Loucy (cell line): ENCODE measurements around the gene RALGPS1.

Source experiments
- EZH2phosphoT487 ChIP-seq: fragments of 200-600 bp; IDR thresholded peaks from 2 replicates; pipeline ENCODE4 v1.6.1; 2018; ENCODE audit warnings: antibody characterized with exemption, mild to moderate bottlenecking, moderate library complexity, borderline replicate concordance
- TF ChIP-seq, protein P1 (sequence below): fragments of 200-600 bp; sonication (generic); conservative IDR thresholded peaks from 2 replicates; pipeline ENCODE4 v1.5.1; 2014; ENCODE audit warnings: mild to moderate bottlenecking, antibody characterized with exemption, low read length

DNA sequence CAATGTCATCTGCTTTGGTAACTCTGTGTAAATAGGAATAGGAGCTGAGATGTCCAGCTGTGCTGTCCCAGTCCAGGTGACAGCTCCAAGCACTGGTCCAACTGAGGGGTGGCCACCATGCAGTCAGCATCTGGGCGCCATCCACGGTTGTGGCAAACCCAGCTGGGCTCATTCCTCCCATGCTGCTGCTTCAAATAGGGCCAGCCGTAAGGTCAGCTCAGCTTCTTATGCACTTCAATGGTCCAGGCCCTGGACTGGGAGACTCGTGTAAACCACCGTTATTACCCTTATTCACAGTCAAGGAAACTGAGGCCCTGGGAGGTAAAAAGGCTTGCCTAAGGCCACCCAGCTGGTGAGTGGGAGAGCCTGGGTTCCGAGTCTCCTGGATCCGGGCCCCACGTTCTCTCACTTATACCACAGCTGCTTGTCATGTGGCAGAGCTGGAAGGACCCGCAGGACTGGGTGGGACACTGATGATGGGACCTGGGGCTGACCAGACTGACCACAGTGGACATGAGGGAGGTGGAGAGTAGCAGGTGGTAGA is 246.6 kb downstream of the RALGPS1 start:
- TF ChIP-seq, protein P1, sequence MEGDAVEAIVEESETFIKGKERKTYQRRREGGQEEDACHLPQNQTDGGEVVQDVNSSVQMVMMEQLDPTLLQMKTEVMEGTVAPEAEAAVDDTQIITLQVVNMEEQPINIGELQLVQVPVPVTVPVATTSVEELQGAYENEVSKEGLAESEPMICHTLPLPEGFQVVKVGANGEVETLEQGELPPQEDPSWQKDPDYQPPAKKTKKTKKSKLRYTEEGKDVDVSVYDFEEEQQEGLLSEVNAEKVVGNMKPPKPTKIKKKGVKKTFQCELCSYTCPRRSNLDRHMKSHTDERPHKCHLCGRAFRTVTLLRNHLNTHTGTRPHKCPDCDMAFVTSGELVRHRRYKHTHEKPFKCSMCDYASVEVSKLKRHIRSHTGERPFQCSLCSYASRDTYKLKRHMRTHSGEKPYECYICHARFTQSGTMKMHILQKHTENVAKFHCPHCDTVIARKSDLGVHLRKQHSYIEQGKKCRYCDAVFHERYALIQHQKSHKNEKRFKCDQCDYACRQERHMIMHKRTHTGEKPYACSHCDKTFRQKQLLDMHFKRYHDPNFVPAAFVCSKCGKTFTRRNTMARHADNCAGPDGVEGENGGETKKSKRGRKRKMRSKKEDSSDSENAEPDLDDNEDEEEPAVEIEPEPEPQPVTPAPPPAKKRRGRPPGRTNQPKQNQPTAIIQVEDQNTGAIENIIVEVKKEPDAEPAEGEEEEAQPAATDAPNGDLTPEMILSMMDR, result no peak
- TF ChIP-seq EZH2phosphoT487, result no peak
